Lower lobe of right lung (tissue), 2 donors: ENCODE data around the gene DHRS4. TPM values are rescaled to one million over a fixed set of nuclear protein-coding genes. Genes with fewer than 3 reads are reported as not detected.
"Not testable (repeated sequence)": the region's sequence is repeated elsewhere in the genome, so short reads cannot be mapped to it uniquely, and the experiment has no call there.

ENCODE experiments used
- ATAC-seq, 2 donors: fragments of 200-7000 bp; cut with Tn5 transposase; one replicate each; pipeline ENCODE4 v1.9.1; 2020 to 2022; ENCODE audit warnings: mild to moderate bottlenecking in 2 of 2, moderate library complexity in 2 of 2
- DNase-seq: peaks from one replicate; pipeline ENCODE4 v3.0.0-alpha.2; 2020
- H3K27ac ChIP-seq: fragments of 200-600 bp; one replicate; pipeline ENCODE4 v1.8.0; 2022
- H3K27me3 ChIP-seq: fragments of 200-600 bp; one replicate; pipeline ENCODE4 v1.8.0; 2022; ENCODE audit warnings: low read depth
- H3K36me3 ChIP-seq: fragments of 200-600 bp; one replicate; pipeline ENCODE4 v1.8.0; 2022; ENCODE audit warnings: mild to moderate bottlenecking
- H3K4me1 ChIP-seq: fragments of 200-600 bp; one replicate; pipeline ENCODE4 v1.8.0; 2022
- H3K4me3 ChIP-seq: fragments of 200-600 bp; one replicate; pipeline ENCODE4 v1.8.0; 2022; ENCODE audit warnings: mild to moderate bottlenecking
- H3K9me3 ChIP-seq: fragments of 200-600 bp; one replicate; pipeline ENCODE4 v1.8.0; 2022
- CTCF ChIP-seq: fragments of 200-600 bp; IDR thresholded peaks from one replicate; pipeline ENCODE4 v1.8.0; 2022; ENCODE audit warnings: antibody characterized with exemption, mild to moderate bottlenecking
- intact Hi-C: fragments of 100-400 bp; cut with DNase I; formaldehyde crosslinking; loops from one replicate; pipeline ENCODE4 v1.11.0; 2022
- total RNA-seq: library from RNA; stranded (reverse); fragmentation: NEBNext Ultra II Directional; extraction: Animal tissue kit (Norgen Biotek cat#: 25700); gene quantifications from one replicate; pipeline ENCODE4 v1.2.1, GENCODE V29; 2021
- donor health status: DM: no; HTN: yes; CAD: no; lungs with severe emphysema.

Gene DHRS4
- total RNA-seq, 1 donor from 2014 or later: 35.4 TPM

- no peaks in the 10 kb centered on the region for H3K9me3 ChIP-seq
- H3K27ac ChIP-seq: no peak overlapping the region
- H3K4me3 ChIP-seq: no peak overlapping the region
- no peak for TF ChIP-seq CTCF
- no peak for ATAC-seq
- DNase-seq: no peak
- peaks cover 10% of the 10 kb centered on the region for H3K36me3 ChIP-seq
- H3K27me3 ChIP-seq: no peaks in the 10 kb centered on the region
- intact Hi-C loops: no loop called here
- peaks cover 18% of the 10 kb centered on the region for H3K4me1 ChIP-seq
Observed at GRCh38 chr14:23951590-23952201, 1.9 kb upstream of the DHRS4 start.

- intact Hi-C loops: not testable (repeated sequence)
- peak; percentile 20 to 35 for ATAC-seq
- peak overlapping the region; percentile 86 for H3K27ac ChIP-seq
Observed at GRCh38 chr14:23953116-23953463, 480 bp upstream of the DHRS4 start.

GRCh38 chr14:23954279-23954614 is 677 bp downstream of the DHRS4 start:
- H3K9me3 ChIP-seq, intact Hi-C loops, H3K27me3 ChIP-seq, H3K36me3 ChIP-seq, ATAC-seq, DNase-seq: not testable (repeated sequence)
- Histone ChIP-seq H3K4me3 (peak overlapping the region; percentile 94), H3K27ac (peak overlapping the region; percentile 86), H3K4me1 (peaks cover 18% of the 10 kb centered on the region)

More at GRCh38 chr14:23953116-23953463, 480 bp upstream of the DHRS4 start:
- peaks cover 18% of the 10 kb centered on the region for H3K4me1 ChIP-seq
- peak overlapping the region; percentile 94 for H3K4me3 ChIP-seq
- H3K36me3 ChIP-seq, H3K27me3 ChIP-seq, DNase-seq, H3K9me3 ChIP-seq: not testable (repeated sequence)

GRCh38 chr14:23954965-23955364 is 1.4 kb downstream of the DHRS4 start:
- H3K36me3 ChIP-seq: not testable (repeated sequence)

GRCh38 chr14:23955811-23956210 is 2.2 kb downstream of the DHRS4 start:
- peaks cover 18% of the 10 kb centered on the region for H3K4me1 ChIP-seq
- H3K27me3 ChIP-seq, DNase-seq, H3K36me3 ChIP-seq, H3K27ac ChIP-seq, H3K9me3 ChIP-seq, ATAC-seq, intact Hi-C loops, H3K4me3 ChIP-seq: not testable (repeated sequence)

More at GRCh38 chr14:23954965-23955364, 1.4 kb downstream of the DHRS4 start:
- H3K27ac ChIP-seq, H3K27me3 ChIP-seq, H3K4me3 ChIP-seq, intact Hi-C loops, H3K9me3 ChIP-seq, ATAC-seq: not testable (repeated sequence)
- DNase-seq: peak; percentile 53
- H3K4me1 ChIP-seq: peaks cover 18% of the 10 kb centered on the region

GRCh38 chr14:23957913-23958569 is 4.5 kb downstream of the DHRS4 start:
- peaks cover 13% of the 10 kb centered on the region for H3K4me1 ChIP-seq
- H3K9me3 ChIP-seq, H3K27me3 ChIP-seq, ATAC-seq, H3K4me3 ChIP-seq, intact Hi-C loops, H3K36me3 ChIP-seq, H3K27ac ChIP-seq, DNase-seq: not testable (repeated sequence)

- H3K4me1 ChIP-seq, H3K27me3 ChIP-seq, H3K4me3 ChIP-seq, intact Hi-C loops, DNase-seq, H3K36me3 ChIP-seq, H3K9me3 ChIP-seq, ATAC-seq, H3K27ac ChIP-seq: not testable (repeated sequence)
Observed at GRCh38 chr14:23960899-23961298, 7.3 kb downstream of the DHRS4 start.

GRCh38 chr14:23961704-23962103 is 8.1 kb downstream of the DHRS4 start:
- H3K9me3 ChIP-seq, H3K4me1 ChIP-seq, DNase-seq, ATAC-seq, H3K27ac ChIP-seq, H3K27me3 ChIP-seq, H3K4me3 ChIP-seq, H3K36me3 ChIP-seq, intact Hi-C loops: not testable (repeated sequence)

- H3K36me3 ChIP-seq, H3K9me3 ChIP-seq, H3K27me3 ChIP-seq, intact Hi-C loops, DNase-seq, ATAC-seq, H3K4me1 ChIP-seq, H3K4me3 ChIP-seq, H3K27ac ChIP-seq: not testable (repeated sequence)
Observed at GRCh38 chr14:23969130-23969480, 15.5 kb downstream of the DHRS4 start.

- not testable (repeated sequence) for H3K27ac ChIP-seq
- peak; percentile 63 for DNase-seq
Observed at GRCh38 chr14:23969481-23970282, 16.1 kb downstream of the DHRS4 start.

GRCh38 chr14:23970283-23970659 is 16.7 kb downstream of the DHRS4 start:
- H3K4me3 ChIP-seq: peak overlapping the region; percentile 50
- intact Hi-C loops, H3K4me1 ChIP-seq, H3K9me3 ChIP-seq, H3K36me3 ChIP-seq, DNase-seq, H3K27me3 ChIP-seq, H3K27ac ChIP-seq: not testable (repeated sequence)
- peak; percentile 7 for ATAC-seq

More at GRCh38 chr14:23969481-23970282, 16.1 kb downstream of the DHRS4 start:
- H3K36me3 ChIP-seq, H3K9me3 ChIP-seq, intact Hi-C loops, H3K4me1 ChIP-seq, H3K27me3 ChIP-seq: not testable (repeated sequence)
- peak overlapping the region; percentile 50 for H3K4me3 ChIP-seq
- ATAC-seq: peak; percentile 90 to 95

- H3K36me3 ChIP-seq, H3K9me3 ChIP-seq, H3K4me1 ChIP-seq, H3K27ac ChIP-seq, H3K4me3 ChIP-seq, H3K27me3 ChIP-seq, intact Hi-C loops: not testable (repeated sequence)
- peak; percentile 79 for DNase-seq
- ATAC-seq: peak in 1 of 2 donors; percentile 63
Observed at GRCh38 chr14:23973178-23973577, 19.6 kb downstream of the DHRS4 start.

- H3K27ac ChIP-seq, H3K27me3 ChIP-seq, intact Hi-C loops, ATAC-seq, DNase-seq, H3K4me1 ChIP-seq, H3K9me3 ChIP-seq, H3K4me3 ChIP-seq, H3K36me3 ChIP-seq: not testable (repeated sequence)
Observed at GRCh38 chr14:23974041-23974440, 20.5 kb downstream of the DHRS4 start.
